HFFc6 (cell line): ENCODE measurements around the gene PPP1R10. TPM values are rescaled to one million over a fixed set of nuclear protein-coding genes. Genes with fewer than 3 reads are reported as not detected.

Experiments used
- DNase-seq: peaks from one replicate; pipeline ENCODE4 v3.0.0-alpha.2; 2018
- H3K27ac Mint-ChIP-seq: 2 replicates; pipeline ENCODE4 v1.8.0; 2020; ENCODE audit warnings: mild to moderate bottlenecking, mixed read lengths
- H3K27me3 Mint-ChIP-seq: 2 replicates; pipeline ENCODE4 v1.8.0; 2021; ENCODE audit warnings: mild to moderate bottlenecking, moderate library complexity, mixed read lengths; ENCODE audit not compliant: insufficient read depth
- H3K36me3 Mint-ChIP-seq: 2 replicates; pipeline ENCODE4 v1.8.0; 2021; ENCODE audit warnings: low read depth, mixed read lengths
- H3K4me1 Mint-ChIP-seq: 2 replicates; pipeline ENCODE4 v1.8.0; 2020; ENCODE audit warnings: low read depth, mixed read lengths
- H3K4me3 Mint-ChIP-seq: 2 replicates; pipeline ENCODE4 v1.8.0; 2020; ENCODE audit warnings: mild to moderate bottlenecking, moderate library complexity, mixed read lengths
- H3K9me3 Mint-ChIP-seq: 2 replicates; pipeline ENCODE4 v1.8.0; 2020; ENCODE audit warnings: mild to moderate bottlenecking, mixed read lengths
- CTCF ChIP-seq: fragments of 200-600 bp; sonication (generic); IDR thresholded peaks from 2 replicates; pipeline ENCODE4 v1.5.0; 2021; ENCODE audit warnings: antibody characterized with exemption, mild to moderate bottlenecking
- total RNA-seq, 6 experiments: library from RNA; stranded (reverse); fragmentation: NEBNext Ultra II Directional; extraction: Animal tissue kit (Norgen Biotek cat#: 25700); gene quantifications; 2 replicates in 1 of 6; 3 replicates in 5 of 6; pipeline ENCODE4 v1.2.3, GENCODE V29; 2021

PPP1R10 gene
- total RNA-seq, 6 experiments from 2014 or later = 62.4 to 75.4 (median 71.2) TPM

GRCh38 chr6:30572148-30572547 lies 44.9 kb downstream of the PPP1R10 start:
- Mint-ChIP-seq H3K27ac (peak overlapping the region; percentile 96), H3K27me3 (peaks cover 2% of the 10 kb centered on the region), H3K4me3 (peak overlapping the region; percentile 93), H3K4me1 (peaks cover 53% of the 10 kb centered on the region), H3K36me3 (peaks cover 7% of the 10 kb centered on the region), H3K9me3 (no peaks in the 10 kb centered on the region)
- TF ChIP-seq CTCF = no peak
- no peak for DNase-seq

DNA sequence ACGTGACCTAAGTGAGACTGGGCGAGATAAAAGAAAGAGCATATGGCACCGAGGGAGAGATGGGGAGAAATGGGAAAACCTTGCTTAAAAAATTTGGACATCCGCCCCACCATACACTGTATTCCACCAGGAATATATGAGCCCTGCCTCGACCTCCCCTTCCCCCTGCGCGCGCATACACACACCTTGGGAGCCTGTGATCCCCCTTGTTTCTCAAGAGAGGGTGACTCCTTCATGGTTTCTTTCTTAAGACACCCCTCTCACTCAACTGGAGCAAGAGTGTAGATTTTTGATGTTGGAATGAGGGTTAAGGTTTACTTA lies 45.3 kb downstream of the PPP1R10 start:
- TF ChIP-seq CTCF = no peak
- Mint-ChIP-seq H3K27me3 (peaks cover 2% of the 10 kb centered on the region), H3K4me3 (peak overlapping the region; percentile 93), H3K4me1 (peaks cover 53% of the 10 kb centered on the region), H3K9me3 (no peaks in the 10 kb centered on the region), H3K36me3 (peaks cover 3% of the 10 kb centered on the region), H3K27ac (peak overlapping the region; percentile 96)
- no peak for DNase-seq

DNA sequence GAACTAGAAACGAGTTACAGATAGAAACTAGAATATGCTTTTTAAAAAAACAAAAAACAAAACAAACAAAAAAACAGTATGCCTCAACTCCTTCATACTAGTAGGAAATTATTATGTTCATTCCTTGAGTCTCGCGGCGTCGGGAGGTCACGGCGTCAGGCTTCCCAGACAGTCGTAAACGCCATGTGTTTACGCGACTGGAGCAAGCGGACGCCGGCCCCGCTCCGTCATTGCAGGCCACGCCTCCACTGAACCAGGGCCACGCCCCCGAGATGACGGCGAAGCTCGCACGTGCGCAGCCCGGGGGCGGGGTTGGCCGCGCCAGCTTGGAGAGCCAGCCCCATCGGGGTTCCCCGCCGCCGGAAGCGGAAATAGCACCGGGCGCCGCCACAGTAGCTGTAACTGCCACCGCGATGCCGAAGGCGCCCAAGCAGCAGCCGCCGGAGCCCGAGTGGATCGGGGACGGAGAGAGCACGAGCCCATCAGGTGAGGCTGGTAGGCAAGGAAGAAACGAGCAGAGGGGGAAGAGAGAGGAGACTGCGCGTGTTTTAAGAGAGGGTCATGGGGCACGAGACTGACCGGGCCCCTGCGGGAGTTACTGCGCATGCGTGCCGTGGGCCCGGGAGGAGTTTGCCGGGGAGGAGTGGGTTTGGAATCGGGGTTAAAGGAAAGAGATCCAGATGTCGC lies 45.8 kb downstream of the PPP1R10 start, which contains the start of gene ABCF1:
ABCF1 (plus strand) TSS at position 368 of the 687 bp plus-strand sequence; CDS start at position 414, 46 bp downstream.
- TF ChIP-seq CTCF = no peak
- peak; percentile 95 for DNase-seq
- Mint-ChIP-seq H3K36me3 (no peaks in the 10 kb centered on the region; the same call in 1 of the 2 replicates), H3K4me1 (peaks cover 53% of the 10 kb centered on the region), H3K27ac (peak within 1 kb of the TSS; percentile 96), H3K9me3 (no peaks in the 10 kb centered on the region), H3K27me3 (peaks cover 4% of the 10 kb centered on the region), H3K4me3 (peak within 1 kb of the TSS; percentile 93)

- peaks cover 4% of the 10 kb centered on the region for H3K27me3 Mint-ChIP-seq
- H3K9me3 Mint-ChIP-seq = no peaks in the 10 kb centered on the region
- no peak for TF ChIP-seq CTCF
- peaks cover 55% of the 10 kb centered on the region for H3K4me1 Mint-ChIP-seq
- DNase-seq = no peak
- H3K27ac Mint-ChIP-seq = peak overlapping the region; percentile 87
- peak overlapping the region; percentile 93 for H3K4me3 Mint-ChIP-seq
- H3K36me3 Mint-ChIP-seq = no peaks in the 10 kb centered on the region; the same call in 1 of the 2 replicates
Observed at GRCh38 chr6:30570740-30571074, 46.3 kb downstream of the PPP1R10 start.

GRCh38 chr6:30570263-30570662 lies 46.8 kb downstream of the PPP1R10 start:
- TF ChIP-seq CTCF = no peak
- H3K27ac Mint-ChIP-seq = peak overlapping the region; percentile 87; the same call in 1 of the 2 replicates
- DNase-seq = no peak
- peaks cover 4% of the 10 kb centered on the region for H3K27me3 Mint-ChIP-seq
- no peaks in the 10 kb centered on the region; the same call in 1 of the 2 replicates for H3K36me3 Mint-ChIP-seq
- H3K9me3 Mint-ChIP-seq = no peaks in the 10 kb centered on the region
- peaks cover 59% of the 10 kb centered on the region for H3K4me1 Mint-ChIP-seq
- peak overlapping the region; percentile 93 for H3K4me3 Mint-ChIP-seq
